Stimulated activated CD4-positive, alpha-beta T cell treated with anti-CD3 and anti-CD28 coated beads, Interleukin-1b, Interleukin-23, amount 100 ng/mL, for 1 hour (primary cell): ENCODE data around the gene RXRA.

Experiments
- DNase-seq, 2 donors: peaks; one replicate each; pipeline ENCODE4 v3.0.0-alpha.2; 2020; ENCODE audit warnings: low read depth in 2 of 2

Gene RXRA

DNA sequence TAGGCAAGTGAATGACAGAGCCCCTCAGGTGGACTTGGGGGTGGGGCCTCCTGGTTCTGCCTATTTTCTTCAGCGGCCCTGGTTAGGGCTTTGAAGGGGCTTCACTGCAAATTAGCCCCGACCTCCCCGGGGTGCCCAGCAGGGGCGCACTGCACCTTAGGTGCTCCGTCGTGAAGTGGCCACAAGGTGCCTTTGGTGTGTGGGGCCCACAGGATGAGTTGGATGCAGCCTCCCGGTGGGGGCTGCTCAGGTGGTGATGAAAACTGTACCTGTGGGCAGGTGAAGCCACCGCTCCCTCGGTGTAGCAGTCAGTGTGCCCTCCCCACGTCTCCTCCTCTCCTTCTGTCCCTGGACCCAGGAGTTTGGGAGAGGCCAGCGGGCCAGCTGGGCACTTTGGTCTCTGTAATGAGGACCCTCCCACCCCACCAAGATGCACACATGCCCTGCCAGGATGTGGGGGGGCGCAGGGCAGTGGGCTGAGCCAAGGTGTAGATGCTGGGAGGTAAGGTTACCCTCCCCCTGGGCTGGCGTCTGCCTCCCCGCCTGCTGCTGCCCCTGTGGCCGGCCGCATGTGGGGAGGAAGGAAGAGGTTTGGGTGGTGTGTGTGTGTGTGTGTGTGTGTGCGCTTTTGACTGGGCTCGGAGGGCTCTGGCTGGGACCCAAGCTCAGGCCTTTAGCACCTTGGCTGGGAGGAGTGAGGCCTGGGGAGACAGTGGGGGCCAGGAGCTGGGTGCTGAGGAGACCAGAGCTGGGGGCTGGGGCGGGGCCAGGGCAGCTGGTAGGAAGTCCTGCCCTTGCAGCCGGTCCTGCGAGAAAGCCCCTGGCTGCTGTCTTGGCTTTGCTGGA lies 55.6 kb downstream of the RXRA start:
- no peak for DNase-seq

DNA sequence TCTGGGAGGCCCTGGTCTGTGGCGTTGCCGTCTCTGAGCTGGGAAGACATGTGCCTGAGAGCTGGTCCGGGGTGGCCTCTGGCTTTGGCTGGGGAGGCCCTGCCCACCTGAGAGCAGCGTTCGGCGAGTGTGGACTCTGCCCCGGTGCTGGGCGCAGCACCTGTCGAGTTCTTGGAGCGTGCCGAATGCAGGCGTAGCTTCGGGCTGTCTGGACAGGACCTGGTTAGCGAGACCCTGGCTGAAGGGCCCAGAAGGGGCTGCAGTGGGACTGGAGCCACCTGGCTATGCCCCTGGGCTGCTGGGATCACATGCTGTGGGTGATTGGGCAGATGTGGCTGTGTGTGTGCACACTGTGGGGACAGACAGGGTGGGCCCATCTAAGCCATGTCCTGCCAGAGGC lies 56.5 kb downstream of the RXRA start:
- no peak for DNase-seq

DNA sequence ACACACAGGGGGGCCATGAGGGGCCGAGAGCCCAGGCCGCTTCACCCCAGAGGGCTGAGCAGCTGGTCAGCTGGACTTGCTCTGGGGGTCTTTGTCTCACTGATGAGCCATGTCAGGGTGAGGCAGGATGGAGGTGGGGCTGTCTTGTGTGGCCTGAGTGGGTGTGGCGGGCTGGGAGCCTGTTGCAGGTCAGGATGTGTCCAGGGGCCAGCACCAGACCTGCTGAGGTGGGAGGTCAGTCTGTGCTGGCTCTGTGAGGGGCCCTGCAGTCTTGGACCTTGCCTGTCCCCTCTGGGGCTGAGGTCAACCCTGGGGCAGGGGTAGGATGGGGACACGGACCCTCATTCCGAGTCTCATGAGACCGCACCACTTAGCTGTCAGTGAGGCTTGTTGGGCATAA lies 56.9 kb downstream of the RXRA start:
- DNase-seq, result no peak

DNA sequence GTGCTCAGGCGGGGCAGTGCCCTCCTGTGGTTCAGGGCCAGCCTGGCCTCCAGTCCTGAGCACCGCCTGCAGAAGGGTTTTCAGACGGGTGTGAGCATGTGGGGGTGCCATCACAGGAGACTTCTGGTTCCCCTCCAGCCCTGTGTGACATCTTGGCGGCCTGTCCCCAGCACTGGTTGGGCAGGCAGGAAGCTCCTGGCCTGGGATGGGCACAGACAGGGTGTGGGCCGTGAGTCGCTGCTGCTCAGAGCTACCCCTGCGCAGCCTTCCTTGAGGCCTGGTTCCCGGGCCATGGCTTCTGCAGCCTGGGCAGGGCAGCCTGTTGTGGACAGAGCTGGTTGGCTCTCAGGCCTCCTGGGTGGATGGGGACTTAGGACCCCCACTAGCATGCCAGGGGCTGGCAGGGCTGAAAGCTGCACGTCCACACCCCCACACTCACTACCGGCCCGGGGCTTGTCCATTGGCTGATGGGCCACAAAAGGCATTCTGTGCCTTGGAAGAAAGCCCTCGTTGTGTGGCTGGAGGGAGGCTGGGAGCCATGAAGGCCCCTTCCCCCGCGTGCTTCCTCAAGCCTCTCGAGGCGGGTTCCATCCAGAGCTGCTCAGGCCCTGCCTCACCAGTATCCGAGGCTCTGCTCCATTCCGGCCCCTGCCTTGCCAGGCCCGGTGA lies 58.7 kb downstream of the RXRA start:
- DNase-seq, result no peak

DNA sequence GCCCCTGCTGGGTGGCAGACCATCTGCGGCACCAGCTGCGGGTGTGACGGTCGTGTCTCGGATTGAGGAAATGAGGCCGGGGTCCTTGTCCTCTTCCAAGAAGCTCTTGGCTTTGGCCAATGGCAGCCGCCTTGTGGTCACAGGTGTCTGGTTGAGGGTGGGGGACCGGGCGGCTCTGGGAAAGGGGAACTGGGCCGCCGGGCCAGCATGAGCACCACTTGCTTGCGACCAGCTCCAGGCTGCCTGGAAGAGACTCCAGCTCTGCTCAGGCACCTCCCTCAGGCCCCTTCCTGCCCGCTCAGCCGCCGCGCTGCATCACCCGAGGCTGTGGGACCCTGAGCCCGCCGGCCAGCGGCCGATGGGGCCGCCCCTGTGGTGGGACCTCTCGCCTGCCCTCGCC lies 59.7 kb downstream of the RXRA start:
- no peak for DNase-seq

DNA sequence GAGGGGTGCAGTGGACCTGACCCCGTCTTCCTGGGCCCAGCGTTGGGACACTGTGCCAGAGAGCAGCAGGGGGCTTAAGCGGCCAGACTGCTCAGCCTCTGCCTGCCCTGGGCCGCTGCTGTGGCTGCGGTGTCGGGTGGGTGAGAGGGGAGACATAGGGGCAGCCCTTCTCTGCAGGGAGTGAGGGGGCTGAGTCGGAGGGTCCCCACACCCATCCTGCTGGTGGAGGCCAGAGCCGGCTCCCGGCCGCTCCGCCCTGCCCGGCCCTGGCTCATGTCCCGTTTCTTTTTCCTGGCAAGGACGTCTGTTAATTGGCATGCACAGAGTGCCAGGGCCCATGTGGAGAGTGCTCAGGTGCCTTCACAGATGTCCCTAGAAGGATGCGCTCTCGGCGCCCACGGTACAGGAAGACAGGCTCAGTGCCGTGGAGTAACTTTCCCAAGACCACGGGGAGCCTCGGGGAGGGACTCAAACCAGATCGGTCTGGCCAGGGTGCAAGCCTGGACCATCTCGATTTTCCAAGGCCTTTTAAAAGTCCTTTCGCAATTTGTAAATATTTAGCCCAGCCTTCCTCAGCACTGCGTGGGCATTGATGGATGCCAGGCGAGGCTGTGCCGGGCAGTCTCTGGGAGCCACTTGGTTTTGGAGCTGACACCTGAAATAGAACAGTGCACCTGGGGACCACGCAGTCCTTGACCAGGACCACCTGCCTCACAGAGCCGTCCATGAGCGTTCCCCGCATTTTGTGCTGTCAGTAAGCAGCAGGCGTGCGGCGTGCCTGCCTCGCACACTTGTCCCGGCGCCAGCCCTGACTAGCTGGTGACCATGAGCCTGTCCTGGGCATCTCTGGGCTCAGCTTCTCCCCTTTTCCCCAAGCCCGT lies 60.9 kb downstream of the RXRA start:
- no peak for DNase-seq

DNA sequence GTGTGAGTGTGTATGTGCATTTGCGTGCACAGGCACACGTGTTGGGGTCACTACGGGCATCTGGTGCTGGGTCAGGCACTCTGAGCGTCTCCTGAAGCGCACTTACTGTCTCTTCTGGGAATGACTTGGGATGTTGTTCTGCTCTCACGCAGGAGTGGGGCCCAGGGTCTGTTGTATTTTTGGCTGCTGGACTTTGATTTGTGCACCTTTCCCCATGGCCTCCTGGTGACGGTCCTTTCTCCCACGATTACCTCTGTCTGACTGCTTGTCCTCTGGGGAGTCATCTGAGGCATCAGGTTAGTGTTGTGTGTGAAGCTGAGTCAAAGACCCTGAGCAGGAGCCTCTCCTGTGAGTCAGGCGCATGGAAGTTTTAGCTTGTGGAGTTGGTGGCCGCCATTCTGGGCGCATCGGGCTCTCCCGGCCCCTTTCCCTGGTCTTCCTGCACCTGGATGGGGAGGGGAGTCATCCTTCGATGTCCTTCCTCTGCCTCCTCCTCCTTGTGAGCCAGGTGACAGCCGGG lies 62.1 kb downstream of the RXRA start:
- DNase-seq, result no peak

DNA sequence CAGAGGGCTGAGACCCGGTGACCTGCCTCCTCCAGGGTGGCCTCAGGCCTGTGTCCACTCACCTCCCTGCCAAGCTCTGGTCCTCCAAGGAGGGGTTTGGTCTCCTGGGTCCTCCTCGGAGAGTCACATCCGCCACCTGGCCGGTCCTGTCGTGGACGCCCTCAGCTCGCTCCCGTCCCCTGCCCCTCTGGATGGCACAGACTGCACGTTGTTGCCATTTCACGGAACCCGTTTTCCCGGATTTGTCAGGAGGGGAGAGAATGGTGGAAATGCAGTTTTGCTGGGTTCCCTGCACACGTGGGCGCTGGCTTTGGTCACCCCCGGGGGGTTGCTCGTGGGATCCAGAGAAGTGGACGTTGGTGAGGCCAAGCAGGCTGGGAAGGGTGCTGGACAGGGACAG lies 62.7 kb downstream of the RXRA start:
- no peak for DNase-seq

DNA sequence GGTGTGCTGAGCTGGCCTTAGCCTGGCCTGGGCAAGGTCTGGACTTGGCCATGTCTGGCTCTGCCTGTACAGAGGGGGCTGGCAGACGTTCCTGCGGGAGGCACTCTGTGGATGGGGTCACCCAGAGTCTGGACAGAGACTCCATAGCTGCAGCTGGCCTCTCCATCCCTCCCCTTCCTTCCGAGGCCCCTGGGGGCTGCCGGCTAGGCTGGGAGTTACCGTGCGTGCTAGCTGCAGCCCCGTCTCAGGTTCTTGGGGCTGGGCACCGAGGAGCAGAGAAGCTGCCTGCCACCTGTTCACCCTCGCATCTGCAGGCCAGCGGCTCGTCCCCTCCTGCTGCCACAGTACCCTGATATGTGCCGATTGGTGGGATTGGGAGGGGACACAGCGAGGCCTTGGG lies 63.4 kb downstream of the RXRA start:
- DNase-seq, result no peak

DNA sequence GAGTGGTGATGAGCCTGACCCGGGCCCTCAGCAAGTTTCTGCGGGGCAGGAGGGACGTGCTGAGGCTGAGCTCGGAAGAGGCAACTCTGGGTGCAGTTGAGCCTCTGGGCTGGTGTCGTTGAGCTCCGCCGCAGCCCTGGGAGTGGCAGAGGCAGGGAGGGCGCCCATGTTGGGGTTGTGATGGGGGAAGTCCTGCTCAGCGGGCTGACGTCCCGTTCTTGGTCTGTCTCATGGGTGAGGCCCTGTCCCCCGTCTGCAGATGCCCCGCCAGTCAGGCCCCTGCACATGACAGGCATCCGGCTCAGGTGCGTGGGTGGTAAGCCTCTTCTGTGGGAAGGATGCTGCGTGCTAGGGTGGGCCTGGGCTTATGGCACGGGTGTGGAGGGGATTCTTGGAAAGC lies 64.3 kb downstream of the RXRA start:
- peak; percentile 27 to 57 for DNase-seq

DNA sequence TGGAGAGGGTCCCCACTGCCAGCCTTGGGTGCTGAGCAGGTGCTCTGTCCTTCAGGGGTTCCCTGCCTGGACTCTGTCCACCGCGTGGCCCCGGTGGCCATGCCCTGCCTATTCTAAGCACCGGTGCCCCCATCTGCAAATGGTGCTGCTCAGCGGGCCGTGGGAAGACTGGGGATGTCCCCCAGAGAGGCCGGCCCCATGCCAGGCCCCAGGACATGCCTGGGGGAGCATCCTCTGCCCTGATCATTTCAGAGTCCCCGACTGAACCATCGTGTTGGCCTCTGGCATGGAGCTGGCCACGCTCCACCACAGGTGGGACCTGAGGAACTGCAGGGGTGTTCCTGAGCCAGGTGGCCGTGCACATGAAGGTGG lies 64.7 kb downstream of the RXRA start:
- DNase-seq, result no peak

DNA sequence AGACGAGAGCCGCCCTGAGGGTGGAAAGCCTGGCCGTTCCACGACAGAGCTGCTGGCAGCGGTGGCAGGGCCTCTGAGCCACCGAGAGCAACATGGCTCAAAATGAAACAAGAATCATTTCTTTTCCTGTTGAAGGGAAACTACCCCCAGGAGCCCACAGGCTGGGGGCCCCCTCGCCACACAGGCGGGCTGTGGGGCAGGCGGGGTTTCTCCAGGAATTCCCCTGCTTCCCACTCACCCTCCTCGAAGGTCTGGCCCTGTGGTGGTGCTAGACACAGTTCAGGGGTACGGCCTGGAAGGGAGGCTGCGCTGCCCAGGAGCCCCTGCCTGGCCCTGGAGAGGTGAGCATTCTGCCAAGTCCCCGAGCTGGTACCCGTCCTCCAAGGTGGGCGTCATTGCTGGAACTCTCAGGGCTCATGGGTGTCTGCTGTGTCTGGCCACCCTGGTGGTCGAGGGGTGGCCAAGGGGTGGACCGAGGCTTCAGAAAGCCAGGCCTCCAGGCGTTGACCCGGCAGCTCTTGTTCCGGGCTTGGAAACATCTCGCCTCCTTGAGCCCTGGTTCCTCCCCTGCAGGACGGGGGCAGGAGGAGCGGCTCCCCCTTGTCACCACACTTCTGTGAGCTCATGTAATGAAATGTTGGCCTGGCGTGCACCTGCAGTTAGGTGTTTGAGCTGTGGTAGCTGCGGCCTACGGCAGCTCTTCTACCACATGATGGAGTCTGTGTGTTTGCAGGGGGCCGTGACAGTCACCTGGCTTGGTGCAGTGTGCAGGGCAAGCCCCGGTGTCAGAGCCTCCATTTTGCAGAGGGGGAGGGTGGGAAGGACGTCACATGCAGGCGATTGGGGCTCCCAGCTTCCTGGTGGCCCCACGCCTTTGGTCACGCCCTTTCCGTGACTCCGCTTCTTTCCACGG lies 65.3 kb downstream of the RXRA start:
- DNase-seq, result peak in 1 of 2 donors; percentile 61

DNA sequence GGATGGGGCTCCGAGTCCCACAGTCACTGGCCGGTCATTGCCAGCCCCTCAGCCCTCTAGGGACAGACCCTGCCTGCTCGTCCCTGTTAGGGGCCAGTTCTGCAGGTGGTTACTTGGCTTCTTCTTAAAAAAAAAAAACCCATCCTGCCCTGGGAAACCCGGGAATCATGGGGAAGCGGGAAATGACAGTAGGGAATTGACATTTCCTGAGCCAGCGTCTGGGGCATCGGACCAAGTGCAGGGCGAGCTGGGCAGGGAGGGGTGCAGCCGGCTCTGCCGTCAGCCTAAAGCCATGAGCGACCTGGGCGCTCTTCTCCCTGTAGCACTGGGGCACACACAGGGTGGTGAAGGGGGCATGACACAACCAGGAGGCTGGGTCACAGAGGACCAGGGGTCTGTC lies 66.6 kb downstream of the RXRA start:
- DNase-seq, result no peak

DNA sequence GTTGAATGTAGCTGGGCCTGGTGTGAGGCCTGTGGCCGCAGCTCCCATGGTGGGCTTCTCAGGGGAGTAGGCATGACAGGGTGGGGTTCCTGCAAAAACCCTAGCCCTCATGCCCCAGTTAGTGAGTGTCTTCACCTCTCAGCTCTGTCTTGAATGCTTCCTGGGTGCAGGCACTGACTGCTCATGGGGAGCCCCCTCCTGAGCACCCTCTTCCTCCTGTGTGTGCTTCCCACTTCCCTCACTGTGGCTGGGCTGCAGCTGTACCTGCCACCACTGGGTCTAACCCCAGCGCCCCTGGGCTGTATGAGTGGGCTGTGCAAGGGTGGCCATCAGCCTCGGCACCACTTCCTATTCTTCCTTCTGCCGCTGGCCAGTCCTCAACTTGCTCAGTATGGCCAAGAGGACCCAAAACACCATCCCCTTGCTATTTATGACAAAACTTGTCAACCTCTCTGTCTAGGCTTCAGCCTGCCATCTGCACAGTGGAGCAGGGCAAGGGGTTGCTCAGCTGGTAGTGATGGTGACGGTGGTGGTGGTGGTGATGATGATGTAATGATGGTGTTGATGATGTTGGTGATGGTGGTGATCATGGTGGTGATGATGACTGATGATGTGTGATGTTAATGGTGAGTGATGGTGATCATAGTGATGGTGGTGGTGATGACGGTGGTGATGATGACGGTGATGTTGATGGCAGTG lies 67.5 kb downstream of the RXRA start:
- no peak for DNase-seq

DNA sequence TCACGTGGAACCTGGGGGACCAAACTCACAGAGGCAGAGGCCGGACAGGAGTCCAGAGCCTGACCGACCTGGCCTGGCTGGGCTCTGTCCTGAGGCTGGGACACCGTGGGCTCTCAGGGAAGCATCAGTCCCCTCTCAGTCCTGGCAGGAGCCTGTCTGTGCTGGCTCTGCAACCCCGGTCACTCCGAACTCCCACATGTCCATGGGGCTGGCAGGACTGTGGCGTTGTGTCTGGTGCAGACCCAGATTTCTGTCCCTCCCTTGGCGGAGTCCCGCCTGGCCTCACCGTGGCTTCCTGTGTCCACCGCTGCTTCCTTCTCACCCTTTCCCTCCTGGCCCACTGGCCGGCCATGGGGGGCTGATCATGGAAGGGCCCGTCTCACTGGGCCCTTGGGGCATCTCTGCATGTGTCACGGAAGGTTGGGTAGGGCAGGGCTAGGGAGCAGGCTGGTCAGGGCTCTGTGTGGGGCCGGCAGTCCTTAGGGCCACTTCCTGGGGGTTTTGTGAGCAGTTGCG lies 68.8 kb downstream of the RXRA start:
- no peak for DNase-seq

DNA sequence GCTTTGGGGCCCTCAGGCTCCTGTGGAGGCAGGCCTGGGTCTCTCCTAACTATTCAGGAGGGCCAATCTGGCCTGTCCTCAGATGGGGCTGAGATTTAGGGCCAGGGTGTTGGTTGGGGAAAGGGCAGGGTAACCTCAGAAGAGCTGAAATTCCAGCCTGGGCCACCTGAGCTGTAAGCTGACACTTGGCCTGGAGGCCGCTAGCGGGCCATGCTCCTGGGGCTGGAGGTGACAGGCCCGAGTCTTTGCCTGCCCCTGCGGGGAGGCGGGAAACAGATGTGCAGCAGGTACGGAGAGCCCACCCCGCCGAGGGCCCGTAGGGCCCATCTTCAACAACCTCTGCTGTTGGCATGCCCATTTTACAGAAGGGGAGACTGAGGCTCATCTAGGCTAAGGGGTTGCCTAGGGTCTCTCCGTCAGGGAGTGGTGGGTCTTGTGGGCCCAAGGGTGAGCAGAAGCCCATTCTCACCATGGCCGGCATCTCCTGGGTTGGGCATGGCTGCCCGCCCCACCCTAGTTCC lies 69.5 kb downstream of the RXRA start:
- DNase-seq, result no peak

DNA sequence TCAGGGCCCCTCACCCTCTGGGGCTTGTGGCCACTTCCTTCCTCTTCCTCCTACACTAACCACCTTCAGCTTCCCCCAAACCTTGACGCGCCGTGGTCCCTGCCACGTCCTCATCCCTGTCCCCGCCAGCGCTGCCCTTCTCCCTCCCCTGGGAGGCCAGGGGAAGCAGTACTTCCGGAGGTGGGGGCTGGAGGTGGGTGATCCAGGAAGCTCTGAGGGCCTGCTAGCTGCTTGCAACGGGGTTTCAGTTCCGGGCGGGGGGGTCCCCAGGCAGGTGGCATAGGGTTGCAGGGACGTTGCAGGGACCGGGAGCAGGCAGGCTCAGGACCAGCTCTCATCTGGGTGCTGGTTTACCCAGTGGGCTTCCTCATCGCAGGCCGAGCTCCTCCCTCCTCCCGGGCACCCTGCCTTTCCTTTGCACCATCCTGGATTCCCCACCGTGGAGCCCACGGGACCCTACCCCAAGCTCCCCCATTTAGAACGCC lies 70.0 kb downstream of the RXRA start:
- no peak for DNase-seq

DNA sequence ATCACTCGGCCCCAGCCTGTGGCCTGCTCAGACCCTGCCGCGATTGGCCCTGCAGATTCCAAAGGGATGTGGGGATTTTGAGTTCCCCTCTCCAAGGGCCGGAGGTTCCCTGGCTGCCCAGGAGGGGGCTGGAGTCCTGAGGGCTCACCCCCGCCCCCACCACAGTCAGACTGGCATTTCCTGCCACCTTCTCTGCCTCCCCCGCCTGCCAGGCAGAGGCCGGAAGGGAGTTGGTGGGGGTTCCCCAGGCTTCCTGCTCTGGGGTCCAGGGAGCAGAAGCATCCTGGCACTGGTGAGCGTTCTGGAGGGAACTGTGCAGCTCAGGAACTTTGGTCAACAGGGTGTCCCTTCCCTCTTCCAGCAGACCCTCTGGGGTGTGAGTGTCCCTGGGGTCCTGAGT lies 70.6 kb downstream of the RXRA start:
- peak in 1 of 2 donors; percentile 27 for DNase-seq

DNA sequence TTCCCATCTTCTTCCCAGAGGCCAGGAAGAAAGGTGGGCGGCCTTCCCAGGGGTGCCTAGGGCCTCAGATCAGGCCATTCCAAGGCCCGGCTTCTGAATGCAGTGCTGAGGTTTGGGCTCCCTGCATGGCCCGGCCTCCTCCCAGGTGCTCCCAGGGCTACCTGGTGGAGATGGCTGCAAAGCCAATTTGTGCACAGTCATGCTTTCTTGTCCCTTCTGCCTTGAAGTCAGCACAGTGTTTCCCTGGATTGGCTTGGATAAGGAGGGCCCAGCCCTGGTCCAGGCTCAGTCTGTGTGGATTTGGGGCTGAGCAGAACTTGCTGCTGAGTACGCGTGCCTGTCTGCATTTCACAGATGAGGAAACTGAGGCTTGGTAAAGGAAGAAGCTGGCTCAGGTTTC lies 72.5 kb downstream of the RXRA start:
- no peak for DNase-seq
